ENCODE data around the gene KCND1. TPM values are rescaled to one million over a fixed set of nuclear protein-coding genes. Genes with fewer than 3 reads are reported as not detected.

The KCND1 gene
- total RNA-seq, 2 experiments from 2014 or later, result 7.6 to 8.8 TPM

DNA sequence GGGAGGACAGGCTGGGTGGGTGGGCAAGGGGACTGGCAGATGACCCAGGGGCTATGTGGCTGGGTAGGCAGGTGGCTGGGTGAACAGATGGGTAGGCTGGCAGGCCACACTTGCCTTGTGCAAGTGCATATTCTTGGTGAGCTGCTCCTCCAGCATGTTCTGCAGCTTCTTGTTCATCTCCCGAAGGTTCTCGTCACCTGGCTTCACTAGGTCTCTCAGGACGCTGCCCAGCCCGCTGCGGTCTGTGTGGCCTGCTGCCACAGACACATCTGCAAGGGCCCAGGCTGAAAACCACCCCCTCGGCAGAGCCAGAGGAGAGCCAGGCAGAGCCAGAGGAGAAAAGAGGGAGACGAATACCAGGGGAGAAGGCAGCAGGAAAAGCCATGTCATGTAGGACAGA, 3.4 kb upstream of the KCND1 start:
- Histone ChIP-seq H3K4me1 (ENCODE audit: insufficient read depth, low read length, poor library complexity, severe bottlenecking) (no peaks in the 10 kb centered on the region), H3K4me3 (ENCODE audit: low read depth, low read length, poor library complexity, severe bottlenecking) (no peak overlapping the region), H4K20me1 (ENCODE audit: insufficient read depth, low read length) (no peaks in the 10 kb centered on the region), H3K36me3 (ENCODE audit: insufficient read depth, low read length) (peaks cover 38% of the 10 kb centered on the region), H2AFZ (ENCODE audit: low read length) (no peak overlapping the region), H3K4me2 (ENCODE audit: low read length) (no peak overlapping the region), H3K9me3 (ENCODE audit: low read length) (no peaks in the 10 kb centered on the region), H3K27ac (ENCODE audit: low read depth, low read length, poor library complexity, severe bottlenecking) (no peak overlapping the region), H3K9me2 (ENCODE audit: insufficient read depth, low read length) (no peaks in the 10 kb centered on the region), H3K79me2 (ENCODE audit: insufficient read depth, low read depth, low read length) (no peaks in the 10 kb centered on the region)
- TF ChIP-seq EZH2phosphoT487 (IDR thresholded peaks at IDR 0.05; ENCODE audit: borderline replicate concordance, low read depth, low read length), result no peak
- TF ChIP-seq, protein P1, sequence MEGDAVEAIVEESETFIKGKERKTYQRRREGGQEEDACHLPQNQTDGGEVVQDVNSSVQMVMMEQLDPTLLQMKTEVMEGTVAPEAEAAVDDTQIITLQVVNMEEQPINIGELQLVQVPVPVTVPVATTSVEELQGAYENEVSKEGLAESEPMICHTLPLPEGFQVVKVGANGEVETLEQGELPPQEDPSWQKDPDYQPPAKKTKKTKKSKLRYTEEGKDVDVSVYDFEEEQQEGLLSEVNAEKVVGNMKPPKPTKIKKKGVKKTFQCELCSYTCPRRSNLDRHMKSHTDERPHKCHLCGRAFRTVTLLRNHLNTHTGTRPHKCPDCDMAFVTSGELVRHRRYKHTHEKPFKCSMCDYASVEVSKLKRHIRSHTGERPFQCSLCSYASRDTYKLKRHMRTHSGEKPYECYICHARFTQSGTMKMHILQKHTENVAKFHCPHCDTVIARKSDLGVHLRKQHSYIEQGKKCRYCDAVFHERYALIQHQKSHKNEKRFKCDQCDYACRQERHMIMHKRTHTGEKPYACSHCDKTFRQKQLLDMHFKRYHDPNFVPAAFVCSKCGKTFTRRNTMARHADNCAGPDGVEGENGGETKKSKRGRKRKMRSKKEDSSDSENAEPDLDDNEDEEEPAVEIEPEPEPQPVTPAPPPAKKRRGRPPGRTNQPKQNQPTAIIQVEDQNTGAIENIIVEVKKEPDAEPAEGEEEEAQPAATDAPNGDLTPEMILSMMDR (conservative IDR thresholded peaks at IDR 0.05; ENCODE audit: low read length), result no peak
- BruUV-seq (replicated peaks), result no TSS peak
- POLR2A ChIA-PET, result interaction anchor here (0.6 kb wide), 1 partner anchor 643 kb away, joined by 4 read pairs; no protein-coding TSS in a partner anchor
- CTCF ChIA-PET (ENCODE audit: unreplicated experiment), result no interaction called here
- no peak for DNase-seq (ENCODE audit: low spot score)
- intact Hi-C loops (cut with micrococcal nuclease; ENCODE audit: unreplicated experiment), result no loop called here

DNA sequence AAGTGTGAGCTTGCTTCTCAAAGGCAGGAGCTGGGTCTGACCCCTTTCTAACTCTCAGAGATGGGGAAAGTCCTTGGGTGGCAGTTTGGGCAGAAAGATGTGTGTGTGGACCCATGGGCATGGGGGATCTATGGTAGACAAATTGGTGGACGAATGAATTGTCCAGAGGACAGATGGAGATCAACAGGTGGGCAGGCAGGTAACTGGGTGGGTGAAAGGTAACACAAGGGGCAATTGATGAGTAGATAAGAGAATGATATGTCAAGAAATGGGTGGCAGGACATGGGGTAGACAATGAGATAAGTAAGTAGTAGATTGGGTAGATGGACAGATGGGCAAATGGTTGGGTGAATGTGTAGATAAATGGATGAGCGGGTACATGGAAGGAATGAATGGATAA, 2.9 kb upstream of the KCND1 start:
- no peak for DNase-seq (ENCODE audit: low spot score)
- intact Hi-C loops (cut with micrococcal nuclease; ENCODE audit: unreplicated experiment), result no loop called here
- Histone ChIP-seq H4K20me1 (ENCODE audit: insufficient read depth, low read length) (no peaks in the 10 kb centered on the region), H3K4me3 (ENCODE audit: low read depth, low read length, poor library complexity, severe bottlenecking) (no peak overlapping the region), H3K79me2 (ENCODE audit: insufficient read depth, low read depth, low read length) (no peaks in the 10 kb centered on the region), H3K4me2 (ENCODE audit: low read length) (no peak overlapping the region), H3K4me1 (ENCODE audit: insufficient read depth, low read length, poor library complexity, severe bottlenecking) (no peaks in the 10 kb centered on the region), H3K9me3 (ENCODE audit: low read length) (no peaks in the 10 kb centered on the region), H2AFZ (ENCODE audit: low read length) (no peak overlapping the region), H3K36me3 (ENCODE audit: insufficient read depth, low read length) (peaks cover 34% of the 10 kb centered on the region), H3K9me2 (ENCODE audit: insufficient read depth, low read length) (no peaks in the 10 kb centered on the region), H3K27ac (ENCODE audit: low read depth, low read length, poor library complexity, severe bottlenecking) (no peak overlapping the region)
- no peak for TF ChIP-seq EZH2phosphoT487 (IDR thresholded peaks at IDR 0.05; ENCODE audit: borderline replicate concordance, low read depth, low read length)
- TF ChIP-seq, protein P1 (conservative IDR thresholded peaks at IDR 0.05; ENCODE audit: low read length), result no peak
- BruUV-seq (replicated peaks), result no TSS peak
- ChIA-PET POLR2A (interaction anchor here (0.6 to 1.4 kb wide), 2 partner anchors 11 to 643 kb away, joined by 3 to 4 read pairs; no protein-coding TSS in a partner anchor), CTCF (ENCODE audit: unreplicated experiment) (interaction anchor here (0.6 kb wide), 1 partner anchor 160 kb away, joined by 3 read pairs; no protein-coding TSS in a partner anchor)

DNA sequence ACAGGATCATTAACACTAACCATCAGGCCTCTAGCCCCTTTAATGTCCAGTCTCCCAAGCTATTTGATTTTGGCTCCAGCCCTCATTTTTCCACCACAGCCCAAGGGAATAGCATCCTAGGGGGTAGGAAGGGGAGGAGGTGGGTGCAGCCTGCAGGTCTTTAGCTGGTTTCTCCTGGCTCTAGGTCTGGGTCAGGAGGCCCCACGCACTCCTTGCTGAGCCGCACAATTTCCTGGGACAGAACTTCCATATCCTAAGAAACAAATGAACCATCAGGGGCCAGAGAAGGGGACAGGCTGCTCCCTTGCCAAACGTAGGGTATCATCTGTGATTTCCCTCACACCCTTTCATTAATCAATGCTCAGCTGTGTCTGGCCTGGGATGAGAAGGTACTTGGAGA, 2.4 kb upstream of the KCND1 start:
- H3K4me1 ChIP-seq (ENCODE audit: insufficient read depth, low read length, poor library complexity, severe bottlenecking), result no peaks in the 10 kb centered on the region
- H3K4me2 ChIP-seq (ENCODE audit: low read length), result no peak overlapping the region
- no peak overlapping the region for H2AFZ ChIP-seq (ENCODE audit: low read length)
- TF ChIP-seq, protein P1 (conservative IDR thresholded peaks at IDR 0.05; ENCODE audit: low read length), result no peak
- TF ChIP-seq EZH2phosphoT487 (IDR thresholded peaks at IDR 0.05; ENCODE audit: borderline replicate concordance, low read depth, low read length), result no peak
- H4K20me1 ChIP-seq (ENCODE audit: insufficient read depth, low read length), result no peaks in the 10 kb centered on the region
- peaks cover 34% of the 10 kb centered on the region for H3K36me3 ChIP-seq (ENCODE audit: insufficient read depth, low read length)
- no peak overlapping the region for H3K27ac ChIP-seq (ENCODE audit: low read depth, low read length, poor library complexity, severe bottlenecking)
- intact Hi-C loops (cut with micrococcal nuclease; ENCODE audit: unreplicated experiment), result no loop called here
- TSS peak; percentile 59 for BruUV-seq (replicated peaks)
- no peaks in the 10 kb centered on the region for H3K79me2 ChIP-seq (ENCODE audit: insufficient read depth, low read depth, low read length)
- H3K4me3 ChIP-seq (ENCODE audit: low read depth, low read length, poor library complexity, severe bottlenecking), result no peak overlapping the region
- POLR2A ChIA-PET, result interaction anchor here (1.4 kb wide), 1 partner anchor 11 kb away, joined by 3 read pairs; no protein-coding TSS in a partner anchor
- H3K9me2 ChIP-seq (ENCODE audit: insufficient read depth, low read length), result no peaks in the 10 kb centered on the region
- no peaks in the 10 kb centered on the region for H3K9me3 ChIP-seq (ENCODE audit: low read length)
- CTCF ChIA-PET (ENCODE audit: unreplicated experiment), result interaction anchor here (0.5 to 0.6 kb wide), 2 partner anchors 28 to 160 kb away, joined by 3 to 7 read pairs; partner anchors contain the start of gene GRIPAP1
- DNase-seq (ENCODE audit: low spot score), result no peak
